Lung microvascular endothelial cell (primary cell): ENCODE data around the gene DENND5B. TPM values are rescaled to one million over a fixed set of nuclear protein-coding genes. Genes with fewer than 3 reads are reported as not detected.
"Not testable (repeated sequence)": the region's sequence is repeated elsewhere in the genome, so short reads cannot be mapped to it uniquely, and the experiment has no call there.

Source experiments
- DNase-seq, 2 donors: peaks; one replicate each; pipeline versions ENCODE4 v3.0.0 to v3.0.0-alpha.2; 2010; ENCODE audit warnings: low read depth in 2 of 2
- total RNA-seq: library from RNA; depleted of rRNA; stranded (reverse); fragments of >200 nt; gene quantifications from 2 replicates; pipeline ENCODE4 v1.2.1, GENCODE V29; 2014

The DENND5B gene
- total RNA-seq, 1 donor from 2014 or later, result 5.8 TPM

DNA sequence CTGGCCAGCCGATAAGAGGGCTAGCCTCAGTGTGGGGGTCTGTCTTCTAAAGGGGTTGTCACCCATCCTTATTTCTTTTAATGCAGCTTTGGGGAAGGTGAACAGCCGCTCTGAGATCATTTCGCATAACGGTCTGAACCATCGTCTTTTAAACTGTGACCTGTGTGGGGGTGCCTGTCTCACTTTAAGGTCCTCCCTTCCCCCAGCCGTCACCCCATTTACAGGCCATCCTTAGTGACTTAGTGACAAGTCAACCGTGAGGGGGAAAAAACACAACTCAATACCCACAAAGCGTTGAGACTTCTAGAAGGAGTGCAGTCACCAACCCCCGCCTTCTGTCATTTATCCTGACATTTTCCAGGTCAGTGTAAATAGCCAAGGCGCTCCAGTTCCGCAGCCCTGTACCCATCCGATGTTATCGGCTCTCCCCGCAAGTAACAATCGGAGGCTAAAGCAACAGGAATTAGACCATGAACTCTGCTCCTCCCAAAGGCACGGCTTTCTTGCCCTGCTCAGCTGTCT is 505 bp upstream of the DENND5B start:
- DNase-seq, result peak in 1 of 2 donors; percentile 42

- DNase-seq, result peak; percentile 81 to 86
Observed at GRCh38 chr12:31589904-31590641, 863 bp downstream of the DENND5B start.

DNA sequence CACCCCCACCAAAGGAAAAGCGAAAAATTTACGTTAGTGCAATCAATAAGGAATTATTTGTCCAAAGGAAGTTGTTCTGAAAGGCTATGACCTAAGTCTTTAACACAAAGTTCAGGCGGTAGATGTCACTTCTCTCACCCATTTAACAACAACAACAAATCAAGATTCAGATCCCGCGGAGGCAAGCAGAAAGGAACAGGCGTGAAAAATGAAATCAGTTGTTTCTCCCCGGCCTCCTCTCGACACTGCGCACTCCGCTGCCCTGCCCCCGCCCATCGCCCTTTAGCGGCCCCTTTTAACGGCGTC is 1.4 kb downstream of the DENND5B start:
- peak in 1 of 2 donors; percentile 78 for DNase-seq

DNA sequence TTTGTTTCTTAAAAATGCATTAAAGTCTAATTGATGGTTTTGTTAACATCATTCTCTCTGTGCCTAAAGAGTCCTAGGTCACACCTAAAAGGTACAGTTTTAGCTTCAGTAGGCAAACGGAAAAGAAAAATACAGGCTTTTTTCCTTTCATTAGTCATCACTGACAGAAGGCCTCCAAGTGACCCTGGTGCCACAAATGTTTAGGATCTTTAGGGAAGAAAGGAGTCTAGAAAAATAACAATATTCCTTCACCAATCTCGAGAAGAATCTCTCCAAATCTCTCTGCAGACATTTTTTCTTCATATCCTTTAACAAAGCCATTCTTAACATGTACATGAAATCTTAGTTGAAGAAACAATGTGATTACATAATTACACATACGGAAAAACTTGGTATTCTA is 2.0 kb downstream of the DENND5B start:
- DNase-seq, result peak; percentile 49 to 52

GRCh38 chr12:31586728-31587127 is 4.2 kb downstream of the DENND5B start:
- no peak for DNase-seq

- DNase-seq, result no peak
Observed at GRCh38 chr12:31585895-31586294, 5.0 kb downstream of the DENND5B start.

GRCh38 chr12:31585271-31585670 is 5.7 kb downstream of the DENND5B start:
- DNase-seq, result peak in 1 of 2 donors; percentile 37

DNA sequence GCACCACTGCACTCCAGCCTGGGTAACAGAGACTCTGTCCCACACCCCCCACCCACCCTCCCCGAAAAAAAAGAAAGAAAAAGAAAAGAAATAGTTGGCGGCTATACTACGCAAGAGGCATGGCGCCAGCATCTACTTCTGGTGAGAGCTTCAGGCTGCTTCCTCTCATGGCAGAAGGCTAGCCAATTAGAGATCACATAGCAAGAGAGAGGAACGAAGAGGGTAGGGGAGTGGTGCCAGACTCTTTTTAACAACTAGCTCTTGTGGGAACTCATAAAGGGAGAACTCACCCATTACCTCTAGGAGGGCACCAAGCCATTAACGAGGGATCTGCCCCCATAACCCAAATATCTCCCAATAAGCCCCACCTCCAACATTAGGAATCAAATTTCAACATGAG is 6.2 kb downstream of the DENND5B start:
- no peak for DNase-seq

- peak; percentile 36 to 60 for DNase-seq
Observed at GRCh38 chr12:31583878-31584277, 7.1 kb downstream of the DENND5B start.

- no peak for DNase-seq
Observed at GRCh38 chr12:31582155-31582554, 8.8 kb downstream of the DENND5B start.

- DNase-seq, result peak; percentile 81 to 89
Observed at GRCh38 chr12:31578632-31579031, 12.3 kb downstream of the DENND5B start.

DNA sequence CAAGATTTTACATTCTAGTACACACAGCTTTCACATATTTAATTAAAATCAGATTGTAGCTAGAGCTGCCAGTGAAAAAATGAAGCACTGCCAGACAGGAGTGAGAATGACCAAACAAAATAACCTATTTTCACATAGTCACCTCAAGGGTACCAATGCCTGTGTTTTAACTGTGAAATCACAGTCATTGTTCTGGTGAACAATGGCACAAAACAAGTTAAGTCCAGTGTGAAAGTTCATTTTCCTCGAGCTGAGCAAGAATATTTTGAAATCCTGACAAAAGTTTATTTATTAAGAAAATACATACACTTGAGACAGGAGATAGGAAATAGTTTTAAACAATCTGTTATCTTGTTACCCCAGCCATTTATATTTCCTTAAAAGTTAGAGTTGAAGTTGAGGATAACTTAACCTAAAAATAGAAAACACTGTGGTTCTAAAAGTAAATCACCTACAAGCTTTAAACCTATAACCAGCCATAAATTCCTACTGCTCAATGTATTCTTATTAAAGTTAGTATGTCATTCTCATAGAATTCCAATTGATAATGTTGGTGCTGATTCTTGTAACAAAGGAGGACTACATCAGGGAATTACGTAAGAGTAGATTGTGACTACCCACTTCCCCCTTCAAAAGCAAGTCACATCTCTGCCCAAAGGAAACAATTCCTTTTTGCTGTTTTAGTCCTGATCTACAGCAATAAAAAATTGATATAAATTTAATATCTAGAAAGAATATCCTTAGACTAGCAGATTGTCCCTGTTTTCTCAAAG is 15.9 kb downstream of the DENND5B start:
- peak; percentile 63 to 73 for DNase-seq

DNA sequence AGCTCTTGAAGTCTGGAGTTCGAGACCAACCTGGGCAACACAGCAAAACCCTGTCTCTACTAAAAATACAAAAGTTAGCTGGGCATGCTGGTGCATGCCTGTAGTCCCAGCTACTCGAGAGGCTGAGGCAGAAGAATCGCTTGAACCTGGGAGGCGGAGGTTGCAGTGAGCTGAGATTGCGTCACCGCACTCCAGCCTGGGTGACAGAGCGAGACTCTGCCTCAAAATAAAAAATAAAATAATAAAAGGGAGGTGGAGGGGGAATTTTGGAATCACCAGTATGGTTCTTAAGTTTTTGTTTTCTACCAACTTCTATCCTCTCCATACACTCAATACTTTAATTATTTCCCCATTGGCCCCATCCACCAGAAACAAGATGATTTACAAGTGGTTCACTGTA is 16.6 kb downstream of the DENND5B start:
- DNase-seq, result not testable (repeated sequence)

- DNase-seq, result no peak
Observed at GRCh38 chr12:31572900-31573600, 17.9 kb downstream of the DENND5B start.

DNA sequence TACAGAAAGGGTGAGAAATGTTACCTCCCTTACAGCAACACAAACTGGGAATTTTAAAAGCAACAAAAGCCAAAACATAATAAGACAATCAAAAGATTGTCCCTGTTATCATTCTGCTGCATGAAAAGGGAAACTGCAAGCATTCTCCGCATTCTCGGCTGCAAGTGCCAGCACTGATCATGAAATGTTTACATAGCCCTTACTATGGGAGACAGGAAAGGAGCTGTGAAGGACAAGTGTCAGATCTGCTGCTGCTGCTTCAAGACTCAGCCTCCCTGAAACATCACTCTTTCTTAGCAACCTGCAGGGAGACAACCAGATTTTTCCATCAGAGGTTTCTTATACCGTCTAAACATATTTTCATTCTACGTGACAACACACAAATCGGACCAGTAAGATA is 20.1 kb downstream of the DENND5B start:
- peak; percentile 24 to 69 for DNase-seq

GRCh38 chr12:31569517-31569916 is 21.4 kb downstream of the DENND5B start:
- DNase-seq, result not testable (repeated sequence)

GRCh38 chr12:31568498-31568897 is 22.4 kb downstream of the DENND5B start:
- DNase-seq, result no peak

DNA sequence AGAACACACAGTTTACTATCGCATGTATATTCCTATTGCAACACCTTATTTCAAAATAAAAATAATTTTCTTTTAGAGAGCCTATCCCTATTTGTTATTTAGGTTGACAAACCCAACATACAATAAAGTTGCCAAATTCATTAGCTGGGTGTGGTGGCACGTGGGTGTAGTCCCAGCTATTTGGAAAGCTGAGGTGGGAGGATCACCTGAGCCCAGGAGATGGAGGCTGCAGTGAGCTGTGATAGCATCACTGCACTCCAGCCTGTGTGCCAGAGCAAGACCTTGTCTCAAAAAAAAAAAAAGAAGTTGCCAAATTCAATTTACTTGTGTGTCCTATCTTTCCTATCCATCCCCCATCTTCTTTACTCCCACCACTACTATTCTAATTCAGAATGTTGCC is 23.9 kb downstream of the DENND5B start:
- no peak for DNase-seq

DNA sequence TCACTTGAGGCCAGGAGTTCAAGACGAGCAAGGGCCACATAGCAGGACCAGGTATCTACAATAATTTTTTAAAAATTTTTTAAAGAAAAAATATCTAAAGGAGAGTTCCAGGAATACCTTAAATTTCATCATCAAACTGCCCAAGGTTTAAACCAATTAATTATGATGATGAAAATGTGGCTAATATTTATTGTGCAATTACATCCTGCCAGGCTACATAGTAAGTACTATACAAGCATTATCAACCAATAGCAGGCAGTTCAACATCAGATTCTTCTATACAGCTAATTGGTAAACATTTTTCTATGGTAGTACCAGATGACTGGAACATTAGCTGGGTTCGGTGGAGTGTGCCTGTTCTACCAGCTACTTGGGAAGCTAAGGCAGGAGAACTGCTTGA is 24.4 kb downstream of the DENND5B start:
- DNase-seq, result no peak

GRCh38 chr12:31562594-31563328 is 28.2 kb downstream of the DENND5B start:
- DNase-seq, result no peak

DNA sequence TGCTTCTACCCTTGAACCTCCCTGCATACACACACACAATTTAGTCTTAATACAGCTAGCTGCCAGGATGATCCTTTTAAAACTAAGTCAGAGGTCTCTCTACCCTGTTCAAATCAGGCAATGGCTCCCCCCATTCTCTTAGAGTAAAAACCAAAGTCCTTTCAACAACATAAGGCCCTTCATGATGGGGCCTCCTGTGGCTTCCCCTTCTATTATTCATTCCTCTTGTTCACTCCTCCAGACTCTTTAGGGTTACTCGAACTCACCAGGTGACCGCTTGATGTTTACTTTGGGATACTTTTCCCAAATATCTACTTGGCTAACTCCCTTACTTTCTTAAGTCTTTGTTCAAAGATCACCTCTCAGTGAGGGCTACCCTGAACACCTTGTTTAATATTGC is 30.4 kb downstream of the DENND5B start:
- no peak for DNase-seq

GRCh38 chr12:31558521-31558920 is 32.4 kb downstream of the DENND5B start:
- no peak for DNase-seq
